ENCODE measurements around the gene TOPBP1. TPM values are rescaled to one million over a fixed set of nuclear protein-coding genes. Genes with fewer than 3 reads are reported as not detected.

TOPBP1 gene
- polyA plus RNA-seq, 1 donor (not counting 4 experiments of a cell fraction or from before 2014, with no cell fraction given) = 26.1 TPM

- dilution Hi-C loops (cut with MboI; ENCODE audit: extremely low pct_ligation_motif_present, low sequenced_read_pairs) = no loop called here
- FAIRE-seq = no peak
- Histone ChIP-seq H3K4me1 (ENCODE audit: control insufficient read depth, extremely low read depth, insufficient read depth, low read length) (no peaks in the 10 kb centered on the region), H3K9me3 (ENCODE audit: control insufficient read depth, low read depth, low read length) (no peaks in the 10 kb centered on the region), H3K4me3 (ENCODE audit: control insufficient read depth in 2 of 3, extremely low read depth in 1 of 3, insufficient read depth in 2 of 3, low read depth in 1 of 3, low read length in 3 of 3) (no peak overlapping the region), H4K20me1 (ENCODE audit: control insufficient read depth, extremely low read depth, insufficient read depth, low read length) (no peaks in the 10 kb centered on the region), H3K9me1 (ENCODE audit: control insufficient read depth, extremely low read depth, insufficient read depth, low read length) (no peaks in the 10 kb centered on the region), H3K4me2 (ENCODE audit: control insufficient read depth, extremely low read depth, insufficient read depth, low read depth, low read length) (no peak overlapping the region), H3K27me3 (ENCODE audit: control insufficient read depth, extremely low read depth, insufficient read depth, low read length) (no peaks in the 10 kb centered on the region), H2AFZ (ENCODE audit: control insufficient read depth, low read length) (no peak overlapping the region), H3K27ac (ENCODE audit: control insufficient read depth, insufficient read depth, low read length) (no peak overlapping the region), H3K9ac (ENCODE audit: control insufficient read depth, extremely low read depth, insufficient read depth, low read length) (no peak overlapping the region), H3K79me2 (ENCODE audit: control insufficient read depth, insufficient read depth, low read length) (peaks cover 2% of the 10 kb centered on the region), H3K36me3 (ENCODE audit: control insufficient read depth in 2 of 2, extremely low read depth in 1 of 2, insufficient read depth in 2 of 2, low read length in 2 of 2) (peaks cover 2 to 22% of the 10 kb centered on the region in 2 experiments)
- TF ChIP-seq, protein P1, sequence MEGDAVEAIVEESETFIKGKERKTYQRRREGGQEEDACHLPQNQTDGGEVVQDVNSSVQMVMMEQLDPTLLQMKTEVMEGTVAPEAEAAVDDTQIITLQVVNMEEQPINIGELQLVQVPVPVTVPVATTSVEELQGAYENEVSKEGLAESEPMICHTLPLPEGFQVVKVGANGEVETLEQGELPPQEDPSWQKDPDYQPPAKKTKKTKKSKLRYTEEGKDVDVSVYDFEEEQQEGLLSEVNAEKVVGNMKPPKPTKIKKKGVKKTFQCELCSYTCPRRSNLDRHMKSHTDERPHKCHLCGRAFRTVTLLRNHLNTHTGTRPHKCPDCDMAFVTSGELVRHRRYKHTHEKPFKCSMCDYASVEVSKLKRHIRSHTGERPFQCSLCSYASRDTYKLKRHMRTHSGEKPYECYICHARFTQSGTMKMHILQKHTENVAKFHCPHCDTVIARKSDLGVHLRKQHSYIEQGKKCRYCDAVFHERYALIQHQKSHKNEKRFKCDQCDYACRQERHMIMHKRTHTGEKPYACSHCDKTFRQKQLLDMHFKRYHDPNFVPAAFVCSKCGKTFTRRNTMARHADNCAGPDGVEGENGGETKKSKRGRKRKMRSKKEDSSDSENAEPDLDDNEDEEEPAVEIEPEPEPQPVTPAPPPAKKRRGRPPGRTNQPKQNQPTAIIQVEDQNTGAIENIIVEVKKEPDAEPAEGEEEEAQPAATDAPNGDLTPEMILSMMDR (optimal IDR thresholded peaks at IDR 0.05 in 1 of 3, IDR thresholded peaks at IDR 0.05 in 1 of 3, conservative IDR thresholded peaks at IDR 0.05 in 1 of 3; ENCODE audit: extremely low read depth in 1 of 3, insufficient read depth in 2 of 3, low read length in 3 of 3) = no peak
- no peak for TF ChIP-seq EZH2 (IDR thresholded peaks at IDR 0.05; ENCODE audit: low read length)
- DNase-seq (ENCODE audit: low read depth, low spot score) = no peak
These were observed 28.3 kb downstream of the TOPBP1 start for GRCh38 chr3:133633439-133633838.

- dilution Hi-C loops (cut with MboI; ENCODE audit: extremely low pct_ligation_motif_present, low sequenced_read_pairs) = no loop called here
- FAIRE-seq = no peak
- no peak overlapping the region for H2AFZ ChIP-seq (ENCODE audit: control insufficient read depth, low read length)
These were observed 32.6 kb downstream of the TOPBP1 start for GRCh38 chr3:133629146-133629545.

More at GRCh38 chr3:133629146-133629545, 32.6 kb downstream of the TOPBP1 start:
- no peaks in the 10 kb centered on the region for H3K79me2 ChIP-seq (ENCODE audit: control insufficient read depth, insufficient read depth, low read length)
- H3K9me3 ChIP-seq (ENCODE audit: control insufficient read depth, low read depth, low read length) = no peaks in the 10 kb centered on the region
- H4K20me1 ChIP-seq (ENCODE audit: control insufficient read depth, extremely low read depth, insufficient read depth, low read length) = no peaks in the 10 kb centered on the region
- no peaks in the 10 kb centered on the region for H3K9me1 ChIP-seq (ENCODE audit: control insufficient read depth, extremely low read depth, insufficient read depth, low read length)
- no peak for DNase-seq (ENCODE audit: low read depth, low spot score)
- H3K4me1 ChIP-seq (ENCODE audit: control insufficient read depth, extremely low read depth, insufficient read depth, low read length) = no peaks in the 10 kb centered on the region
- no peaks in the 10 kb centered on the region for H3K27me3 ChIP-seq (ENCODE audit: control insufficient read depth, extremely low read depth, insufficient read depth, low read length)
- H3K36me3 ChIP-seq (ENCODE audit: control insufficient read depth in 2 of 2, extremely low read depth in 1 of 2, insufficient read depth in 2 of 2, low read length in 2 of 2) = peaks cover 4 to 6% of the 10 kb centered on the region in 2 experiments
- no peak overlapping the region for H3K9ac ChIP-seq (ENCODE audit: control insufficient read depth, extremely low read depth, insufficient read depth, low read length)
- H3K27ac ChIP-seq (ENCODE audit: control insufficient read depth, insufficient read depth, low read length) = no peak overlapping the region
- TF ChIP-seq, protein P1 (optimal IDR thresholded peaks at IDR 0.05 in 1 of 3, IDR thresholded peaks at IDR 0.05 in 1 of 3, conservative IDR thresholded peaks at IDR 0.05 in 1 of 3; ENCODE audit: extremely low read depth in 1 of 3, insufficient read depth in 2 of 3, low read length in 3 of 3) = no peak
- TF ChIP-seq EZH2 (IDR thresholded peaks at IDR 0.05; ENCODE audit: low read length) = no peak
- H3K4me2 ChIP-seq (ENCODE audit: control insufficient read depth, extremely low read depth, insufficient read depth, low read depth, low read length) = no peak overlapping the region
- H3K4me3 ChIP-seq (ENCODE audit: control insufficient read depth in 2 of 3, extremely low read depth in 1 of 3, insufficient read depth in 2 of 3, low read depth in 1 of 3, low read length in 3 of 3) = no peak overlapping the region
